ENCODE measurements around the gene NPAP1.
"Not testable (repeated sequence)": the region's sequence is repeated elsewhere in the genome, so short reads cannot be mapped to it uniquely, and the experiment has no call there.

Gene NPAP1

DNA sequence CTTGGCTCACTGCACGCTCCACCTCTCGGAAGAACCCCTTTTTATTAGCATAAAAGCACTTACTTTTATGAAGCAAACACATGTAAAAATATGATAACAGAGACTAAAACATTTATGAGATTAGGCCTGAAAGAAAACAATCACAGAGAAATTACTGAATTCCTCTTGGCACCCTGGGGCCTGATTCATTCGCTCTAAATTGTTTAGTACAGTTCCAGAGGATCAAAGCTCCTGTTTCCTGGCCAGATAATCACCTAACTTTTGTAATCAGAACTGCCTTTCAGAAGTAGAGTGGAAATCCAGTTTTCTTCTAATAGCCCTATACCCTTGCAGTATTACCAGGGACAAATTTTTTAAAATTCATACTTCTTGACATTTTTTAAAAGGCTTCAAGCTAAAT is 6.4 kb downstream of the NPAP1 start:
- Histone ChIP-seq H3K27me3 (ENCODE audit: control insufficient read depth in 5 of 5, insufficient read depth in 4 of 5, low read length in 5 of 5) (peaks cover 0 to 3% (median 0%) of the 10 kb centered on the region in 5 donors), H3K4me3 (ENCODE audit: low read depth in 1 of 5, low read length in 5 of 5) (no peak overlapping the region), H3K27ac (ENCODE audit: low read depth, low read length) (no peak overlapping the region), H3K4me1 (ENCODE audit: control insufficient read depth in 5 of 5, insufficient read depth in 5 of 5, low read length in 5 of 5) (no peaks in the 10 kb centered on the region), H3K36me3 (ENCODE audit: control insufficient read depth in 5 of 5, insufficient read depth in 5 of 5, low read length in 5 of 5) (no peaks in the 10 kb centered on the region), H3K9me3 (ENCODE audit: control insufficient read depth in 5 of 5, low read length in 5 of 5) (peaks cover 0 to 6% (median 5%) of the 10 kb centered on the region in 5 donors), H3K9ac (ENCODE audit: low read length in 5 of 5) (no peak overlapping the region)

DNA sequence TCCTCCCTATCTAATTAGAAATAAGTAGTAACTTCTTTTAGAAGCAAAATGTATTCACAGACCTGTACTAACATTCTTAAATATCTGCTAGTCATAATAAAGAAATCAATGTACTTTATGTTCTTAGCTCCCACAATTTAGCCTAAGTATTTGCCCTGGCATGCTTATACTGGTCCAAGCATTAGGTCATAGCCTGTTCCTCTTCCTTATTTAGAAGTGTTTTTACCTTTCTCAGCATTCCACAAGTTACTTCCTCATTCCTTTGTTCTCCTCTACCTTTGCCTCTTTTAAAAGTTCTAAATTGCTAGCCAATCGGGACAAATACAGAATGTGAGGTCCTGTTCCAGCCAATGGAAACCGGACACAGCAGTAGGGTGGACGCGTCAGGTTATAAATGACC is 7.3 kb downstream of the NPAP1 start:
- not testable (repeated sequence) for H3K36me3 ChIP-seq (ENCODE audit: control insufficient read depth in 5 of 5, insufficient read depth in 5 of 5, low read length in 5 of 5); H3K4me1 ChIP-seq (ENCODE audit: control insufficient read depth in 5 of 5, insufficient read depth in 5 of 5, low read length in 5 of 5); H3K9me3 ChIP-seq (ENCODE audit: control insufficient read depth in 5 of 5, low read length in 5 of 5); H3K27me3 ChIP-seq (ENCODE audit: control insufficient read depth in 5 of 5, insufficient read depth in 4 of 5, low read length in 5 of 5); H3K27ac ChIP-seq (ENCODE audit: low read depth, low read length); H3K9ac ChIP-seq (ENCODE audit: low read length in 5 of 5); H3K4me3 ChIP-seq (ENCODE audit: low read depth in 1 of 5, low read length in 5 of 5)

DNA sequence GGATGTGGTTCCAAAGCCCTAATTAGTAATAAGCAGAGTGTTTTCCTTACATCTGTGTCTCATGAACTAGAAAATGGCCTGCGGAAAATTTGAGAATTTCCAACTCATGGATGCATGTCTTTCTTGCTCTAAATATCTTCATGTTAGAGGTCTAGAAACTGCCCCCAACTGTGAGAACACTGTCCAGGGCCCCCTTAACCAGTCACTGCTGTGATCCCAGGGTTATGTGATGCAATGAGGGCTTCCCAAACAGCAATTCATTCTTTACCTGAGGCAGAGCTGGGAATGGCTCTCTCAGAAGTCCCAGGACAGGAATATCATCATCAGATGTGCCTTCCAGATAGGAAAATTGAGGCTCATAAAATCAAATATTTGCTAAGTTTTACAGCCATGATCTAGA is 8.2 kb downstream of the NPAP1 start:
- Histone ChIP-seq H3K27me3 (ENCODE audit: control insufficient read depth in 5 of 5, insufficient read depth in 4 of 5, low read length in 5 of 5) (no peaks in the 10 kb centered on the region), H3K27ac (ENCODE audit: low read depth, low read length) (no peak overlapping the region), H3K9ac (ENCODE audit: low read length in 5 of 5) (no peak overlapping the region), H3K36me3 (ENCODE audit: control insufficient read depth in 5 of 5, insufficient read depth in 5 of 5, low read length in 5 of 5) (no peaks in the 10 kb centered on the region), H3K9me3 (ENCODE audit: control insufficient read depth in 5 of 5, low read length in 5 of 5) (no peaks in the 10 kb centered on the region), H3K4me3 (ENCODE audit: low read depth in 1 of 5, low read length in 5 of 5) (no peak overlapping the region), H3K4me1 (ENCODE audit: control insufficient read depth in 5 of 5, insufficient read depth in 5 of 5, low read length in 5 of 5) (no peaks in the 10 kb centered on the region)

DNA sequence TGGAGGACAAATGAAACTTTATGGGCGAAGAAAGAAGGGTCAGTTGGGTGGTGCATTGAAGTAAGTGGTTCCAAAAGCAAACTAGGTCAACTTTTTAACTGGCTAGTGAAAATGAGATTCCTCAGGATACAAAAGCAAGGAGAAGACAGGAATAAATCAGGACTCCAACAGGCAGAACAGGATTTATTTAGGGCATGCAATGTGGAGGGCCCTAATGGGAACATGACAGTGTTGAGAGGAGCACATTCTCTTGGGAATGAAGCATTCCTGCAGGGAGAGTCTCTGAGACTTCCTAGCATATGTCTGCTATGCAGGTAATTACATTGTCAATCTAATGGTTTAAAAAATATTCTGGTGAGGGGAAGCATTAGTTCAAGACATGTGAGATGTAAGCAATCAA is 8.7 kb downstream of the NPAP1 start:
- H3K4me1 ChIP-seq (ENCODE audit: control insufficient read depth in 5 of 5, insufficient read depth in 5 of 5, low read length in 5 of 5): no peaks in the 10 kb centered on the region
- H3K27me3 ChIP-seq (ENCODE audit: control insufficient read depth in 5 of 5, insufficient read depth in 4 of 5, low read length in 5 of 5): no peaks in the 10 kb centered on the region
- no peaks in the 10 kb centered on the region for H3K9me3 ChIP-seq (ENCODE audit: control insufficient read depth in 5 of 5, low read length in 5 of 5)
- no peak overlapping the region for H3K9ac ChIP-seq (ENCODE audit: low read length in 5 of 5)
- no peaks in the 10 kb centered on the region for H3K36me3 ChIP-seq (ENCODE audit: control insufficient read depth in 5 of 5, insufficient read depth in 5 of 5, low read length in 5 of 5)
- no peak overlapping the region for H3K27ac ChIP-seq (ENCODE audit: low read depth, low read length)
- H3K4me3 ChIP-seq (ENCODE audit: low read depth in 1 of 5, low read length in 5 of 5): no peak overlapping the region

DNA sequence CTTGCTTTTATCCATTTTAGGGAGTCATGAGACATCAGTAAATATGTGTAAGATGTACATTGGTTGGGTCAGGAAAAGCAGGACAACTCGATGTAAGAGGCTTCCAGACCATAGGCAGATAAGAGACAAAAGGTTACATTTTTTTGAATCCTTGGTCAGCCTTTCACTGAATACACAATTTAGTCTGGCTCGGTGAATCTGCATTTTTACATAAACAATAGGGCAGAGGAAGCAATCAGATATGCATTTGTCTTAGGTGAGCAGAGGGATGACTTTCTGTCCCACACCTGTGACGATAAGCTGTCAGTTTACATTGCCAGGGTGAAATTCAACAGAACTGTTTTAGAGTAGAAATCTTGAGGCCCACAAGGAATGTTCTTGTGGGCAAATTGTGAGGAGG is 20.6 kb downstream of the NPAP1 start:
- Histone ChIP-seq H3K4me1 (ENCODE audit: control insufficient read depth in 5 of 5, insufficient read depth in 5 of 5, low read length in 5 of 5) (no peaks in the 10 kb centered on the region), H3K9me3 (ENCODE audit: control insufficient read depth in 5 of 5, low read length in 5 of 5) (peaks cover 0 to 6% (median 4%) of the 10 kb centered on the region in 5 donors), H3K9ac (ENCODE audit: low read length in 5 of 5) (no peak overlapping the region), H3K27ac (ENCODE audit: low read depth, low read length) (no peak overlapping the region), H3K27me3 (ENCODE audit: control insufficient read depth in 5 of 5, insufficient read depth in 4 of 5, low read length in 5 of 5) (no peaks in the 10 kb centered on the region), H3K36me3 (ENCODE audit: control insufficient read depth in 5 of 5, insufficient read depth in 5 of 5, low read length in 5 of 5) (no peaks in the 10 kb centered on the region), H3K4me3 (ENCODE audit: low read depth in 1 of 5, low read length in 5 of 5) (no peak overlapping the region)

DNA sequence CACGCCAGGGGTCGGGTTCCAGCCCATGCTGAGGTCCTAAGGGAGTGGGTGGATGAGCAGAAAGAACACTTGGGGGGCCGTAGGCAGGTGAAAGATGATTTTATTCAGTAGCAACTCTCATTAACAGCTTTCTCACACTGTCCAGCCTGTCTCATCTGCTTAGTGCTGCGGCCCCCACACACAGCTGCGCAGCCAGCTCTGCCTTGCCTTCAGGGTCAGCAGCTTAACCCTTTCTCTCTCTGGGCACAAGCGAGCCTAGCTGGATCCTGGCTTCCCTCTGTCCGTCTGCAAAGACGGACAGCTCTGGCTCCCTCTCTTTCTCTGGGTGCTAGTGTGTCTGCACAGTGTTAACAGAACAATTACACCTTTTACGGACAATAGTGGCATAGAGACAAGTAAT is 21.3 kb downstream of the NPAP1 start:
- no peak overlapping the region for H3K4me3 ChIP-seq (ENCODE audit: low read depth in 1 of 5, low read length in 5 of 5)
- H3K27me3 ChIP-seq (ENCODE audit: control insufficient read depth in 5 of 5, insufficient read depth in 4 of 5, low read length in 5 of 5): no peaks in the 10 kb centered on the region
- H3K9ac ChIP-seq (ENCODE audit: low read length in 5 of 5): no peak overlapping the region
- no peak overlapping the region for H3K27ac ChIP-seq (ENCODE audit: low read depth, low read length)
- no peaks in the 10 kb centered on the region for H3K36me3 ChIP-seq (ENCODE audit: control insufficient read depth in 5 of 5, insufficient read depth in 5 of 5, low read length in 5 of 5)
- peaks cover 0 to 3% (median 0%) of the 10 kb centered on the region in 5 donors for H3K9me3 ChIP-seq (ENCODE audit: control insufficient read depth in 5 of 5, low read length in 5 of 5)
- H3K4me1 ChIP-seq (ENCODE audit: control insufficient read depth in 5 of 5, insufficient read depth in 5 of 5, low read length in 5 of 5): no peaks in the 10 kb centered on the region

DNA sequence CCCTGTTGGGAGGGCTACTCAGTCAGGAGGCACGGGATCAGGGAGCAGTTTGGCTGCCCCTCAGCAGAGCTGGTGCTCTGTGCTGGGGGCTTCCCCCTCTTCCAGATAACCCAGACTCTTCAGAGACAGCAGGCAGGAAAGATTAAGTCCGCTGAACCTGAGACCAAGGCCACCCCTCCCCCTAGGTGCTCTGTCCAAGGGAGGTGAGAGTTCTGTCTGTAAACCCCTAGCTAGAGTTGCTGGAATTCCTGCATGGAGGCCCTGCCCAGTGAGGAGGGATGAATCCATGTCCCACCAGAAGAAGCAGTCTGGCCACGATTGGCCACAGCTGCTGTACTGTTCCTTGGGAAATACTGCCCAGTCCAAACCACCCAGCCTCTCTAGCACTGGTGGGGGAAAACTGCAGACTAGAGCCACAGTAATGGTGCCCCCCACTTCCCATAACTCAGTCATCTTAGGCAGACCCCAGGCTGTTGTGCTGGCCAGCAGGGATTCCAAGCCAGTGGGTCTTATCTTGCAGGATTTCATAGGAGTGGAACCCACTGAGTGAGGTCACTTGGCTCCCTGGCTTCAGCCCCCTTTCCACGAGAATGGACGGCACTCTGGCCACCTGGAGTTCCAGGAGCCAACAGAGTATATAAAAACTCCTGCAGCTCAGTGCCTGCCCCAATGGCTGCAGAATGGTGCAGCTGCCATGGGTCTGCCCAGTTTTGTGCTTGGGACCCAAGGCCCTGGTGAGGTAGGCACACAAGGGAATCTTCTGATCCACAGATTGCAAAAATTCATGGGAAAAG is 42.9 kb downstream of the NPAP1 start:
- H3K36me3 ChIP-seq (ENCODE audit: control insufficient read depth in 5 of 5, insufficient read depth in 5 of 5, low read length in 5 of 5): no peaks in the 10 kb centered on the region
- no peak overlapping the region for H3K27ac ChIP-seq (ENCODE audit: low read depth, low read length)
- no peaks in the 10 kb centered on the region for H3K4me1 ChIP-seq (ENCODE audit: control insufficient read depth in 5 of 5, insufficient read depth in 5 of 5, low read length in 5 of 5)
- H3K27me3 ChIP-seq (ENCODE audit: control insufficient read depth in 5 of 5, insufficient read depth in 4 of 5, low read length in 5 of 5): no peaks in the 10 kb centered on the region
- H3K4me3 ChIP-seq (ENCODE audit: low read depth in 1 of 5, low read length in 5 of 5): no peak overlapping the region
- H3K9me3 ChIP-seq (ENCODE audit: control insufficient read depth in 5 of 5, low read length in 5 of 5): peaks cover 0 to 18% (median 5%) of the 10 kb centered on the region in 5 donors
- H3K9ac ChIP-seq (ENCODE audit: low read length in 5 of 5): no peak overlapping the region

DNA sequence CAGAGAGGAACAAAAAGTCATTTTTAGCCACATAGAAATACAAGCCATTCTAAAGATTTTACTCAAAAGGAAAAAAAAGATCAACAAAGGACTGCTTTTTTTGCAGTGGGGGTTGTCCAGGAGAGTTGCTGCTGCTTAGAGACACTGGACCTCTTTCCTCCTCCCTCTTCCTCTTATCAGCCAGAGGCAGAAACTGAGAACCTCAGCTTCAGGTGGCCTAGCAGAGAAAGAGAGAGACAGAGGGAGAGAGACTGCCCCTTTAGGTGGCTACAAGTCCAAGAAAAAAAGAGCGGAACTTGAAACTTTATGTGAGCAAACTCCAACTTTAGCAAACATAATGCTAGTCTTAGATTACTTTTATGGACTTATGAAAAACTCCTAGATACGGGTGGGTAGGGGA is 54.2 kb downstream of the NPAP1 start:
- H3K9me3 ChIP-seq (ENCODE audit: control insufficient read depth in 5 of 5, low read length in 5 of 5): peaks cover 0 to 22% (median 0%) of the 10 kb centered on the region in 5 donors
- H3K4me3 ChIP-seq (ENCODE audit: low read depth in 1 of 5, low read length in 5 of 5): no peak overlapping the region

More for the DNA sequence above, 54.2 kb downstream of the NPAP1 start:
- no peaks in the 10 kb centered on the region for H3K27me3 ChIP-seq (ENCODE audit: control insufficient read depth in 5 of 5, insufficient read depth in 4 of 5, low read length in 5 of 5)
- no peak overlapping the region for H3K9ac ChIP-seq (ENCODE audit: low read length in 5 of 5)
- H3K36me3 ChIP-seq (ENCODE audit: control insufficient read depth in 5 of 5, insufficient read depth in 5 of 5, low read length in 5 of 5): no peaks in the 10 kb centered on the region
- no peak overlapping the region for H3K27ac ChIP-seq (ENCODE audit: low read depth, low read length)
- no peaks in the 10 kb centered on the region for H3K4me1 ChIP-seq (ENCODE audit: control insufficient read depth in 5 of 5, insufficient read depth in 5 of 5, low read length in 5 of 5)

All from subcutaneous abdominal adipose tissue (tissue), 5 donors.